PC-9 (cell line): ENCODE measurements around the gene CREG1.

Experiments
- EZH2 ChIP-seq: fragments of 200-600 bp; sonication (generic); IDR thresholded peaks from 2 replicates; pipeline ENCODE4 v1.8.0; 2017; ENCODE audit warnings: antibody characterized with exemption, low read depth
- TF ChIP-seq, protein P1 (sequence below): fragments of 200-600 bp; sonication (generic); conservative IDR thresholded peaks from 2 replicates; pipeline ENCODE4 v1.6.1; 2017; ENCODE audit warnings: mixed run types, antibody characterized with exemption, mild to moderate bottlenecking, moderate library complexity

DNA sequence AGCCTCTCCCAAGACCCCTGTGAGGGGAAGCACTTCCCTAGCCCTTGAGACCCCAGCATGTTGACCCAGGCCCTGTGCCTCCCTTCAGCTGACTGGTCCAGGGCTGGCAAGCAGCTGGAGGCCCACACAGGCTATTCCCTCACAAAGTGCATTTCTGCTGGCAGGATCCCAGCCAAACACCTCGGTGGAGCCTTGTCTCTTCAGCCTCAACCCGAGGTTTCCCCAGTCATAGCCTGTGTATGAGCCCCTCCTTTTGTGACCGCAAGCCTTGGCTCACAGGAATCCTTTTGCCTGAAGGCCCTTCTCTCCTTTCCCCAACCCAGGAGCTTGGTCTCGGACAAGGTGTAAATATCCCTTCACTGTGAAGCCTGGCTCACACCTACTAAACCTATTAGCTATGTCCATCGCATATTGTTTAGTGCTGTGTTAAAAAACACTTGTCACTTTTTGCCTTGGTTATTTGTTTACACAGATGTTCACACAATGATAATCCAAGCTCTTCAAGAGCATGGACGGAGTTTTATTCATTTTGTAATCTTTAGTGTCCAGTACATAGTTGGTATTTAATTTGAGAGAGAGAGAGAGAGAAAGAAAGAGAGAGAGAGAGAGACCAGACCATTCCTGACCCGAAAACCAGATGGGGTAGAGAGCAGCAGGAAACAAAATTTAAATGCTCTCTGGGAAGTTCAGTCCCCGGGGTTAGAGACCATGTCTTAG is 26.7 kb downstream of the CREG1 start:
- no peak for TF ChIP-seq EZH2
- TF ChIP-seq, protein P1, sequence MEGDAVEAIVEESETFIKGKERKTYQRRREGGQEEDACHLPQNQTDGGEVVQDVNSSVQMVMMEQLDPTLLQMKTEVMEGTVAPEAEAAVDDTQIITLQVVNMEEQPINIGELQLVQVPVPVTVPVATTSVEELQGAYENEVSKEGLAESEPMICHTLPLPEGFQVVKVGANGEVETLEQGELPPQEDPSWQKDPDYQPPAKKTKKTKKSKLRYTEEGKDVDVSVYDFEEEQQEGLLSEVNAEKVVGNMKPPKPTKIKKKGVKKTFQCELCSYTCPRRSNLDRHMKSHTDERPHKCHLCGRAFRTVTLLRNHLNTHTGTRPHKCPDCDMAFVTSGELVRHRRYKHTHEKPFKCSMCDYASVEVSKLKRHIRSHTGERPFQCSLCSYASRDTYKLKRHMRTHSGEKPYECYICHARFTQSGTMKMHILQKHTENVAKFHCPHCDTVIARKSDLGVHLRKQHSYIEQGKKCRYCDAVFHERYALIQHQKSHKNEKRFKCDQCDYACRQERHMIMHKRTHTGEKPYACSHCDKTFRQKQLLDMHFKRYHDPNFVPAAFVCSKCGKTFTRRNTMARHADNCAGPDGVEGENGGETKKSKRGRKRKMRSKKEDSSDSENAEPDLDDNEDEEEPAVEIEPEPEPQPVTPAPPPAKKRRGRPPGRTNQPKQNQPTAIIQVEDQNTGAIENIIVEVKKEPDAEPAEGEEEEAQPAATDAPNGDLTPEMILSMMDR, result no peak
